Measurements from ENCODE around the gene CIITA. TPM values are rescaled to one million over a fixed set of nuclear protein-coding genes. Genes with fewer than 3 reads are reported as not detected.
A peak's percentile ranks its signal among the peaks of the same experiment; 100 is the strongest.

The CIITA gene
- total RNA-seq, 2 donors from 2014 or later: 4.5 to 9.6 TPM

GRCh38 chr16:10978871-10979446 lies 102.0 kb downstream of the CIITA start:
- Histone ChIP-seq H3K36me3 (no peaks in the 10 kb centered on the region), H3K4me1 (no peaks in the 10 kb centered on the region), H3K27me3 (no peaks in the 10 kb centered on the region), H3K27ac (no peak overlapping the region), H3K9me3 (no peaks in the 10 kb centered on the region), H3K4me3 (no peak overlapping the region), H3K9ac (ENCODE audit: low read depth in 2 of 2, low read length in 2 of 2) (no peak overlapping the region)
- intact Hi-C loops (cut with DNase I): no loop called here
- TF ChIP-seq, protein P1, sequence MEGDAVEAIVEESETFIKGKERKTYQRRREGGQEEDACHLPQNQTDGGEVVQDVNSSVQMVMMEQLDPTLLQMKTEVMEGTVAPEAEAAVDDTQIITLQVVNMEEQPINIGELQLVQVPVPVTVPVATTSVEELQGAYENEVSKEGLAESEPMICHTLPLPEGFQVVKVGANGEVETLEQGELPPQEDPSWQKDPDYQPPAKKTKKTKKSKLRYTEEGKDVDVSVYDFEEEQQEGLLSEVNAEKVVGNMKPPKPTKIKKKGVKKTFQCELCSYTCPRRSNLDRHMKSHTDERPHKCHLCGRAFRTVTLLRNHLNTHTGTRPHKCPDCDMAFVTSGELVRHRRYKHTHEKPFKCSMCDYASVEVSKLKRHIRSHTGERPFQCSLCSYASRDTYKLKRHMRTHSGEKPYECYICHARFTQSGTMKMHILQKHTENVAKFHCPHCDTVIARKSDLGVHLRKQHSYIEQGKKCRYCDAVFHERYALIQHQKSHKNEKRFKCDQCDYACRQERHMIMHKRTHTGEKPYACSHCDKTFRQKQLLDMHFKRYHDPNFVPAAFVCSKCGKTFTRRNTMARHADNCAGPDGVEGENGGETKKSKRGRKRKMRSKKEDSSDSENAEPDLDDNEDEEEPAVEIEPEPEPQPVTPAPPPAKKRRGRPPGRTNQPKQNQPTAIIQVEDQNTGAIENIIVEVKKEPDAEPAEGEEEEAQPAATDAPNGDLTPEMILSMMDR (IDR thresholded peaks at IDR 0.05): no peak
- no peak for DNase-seq

DNA sequence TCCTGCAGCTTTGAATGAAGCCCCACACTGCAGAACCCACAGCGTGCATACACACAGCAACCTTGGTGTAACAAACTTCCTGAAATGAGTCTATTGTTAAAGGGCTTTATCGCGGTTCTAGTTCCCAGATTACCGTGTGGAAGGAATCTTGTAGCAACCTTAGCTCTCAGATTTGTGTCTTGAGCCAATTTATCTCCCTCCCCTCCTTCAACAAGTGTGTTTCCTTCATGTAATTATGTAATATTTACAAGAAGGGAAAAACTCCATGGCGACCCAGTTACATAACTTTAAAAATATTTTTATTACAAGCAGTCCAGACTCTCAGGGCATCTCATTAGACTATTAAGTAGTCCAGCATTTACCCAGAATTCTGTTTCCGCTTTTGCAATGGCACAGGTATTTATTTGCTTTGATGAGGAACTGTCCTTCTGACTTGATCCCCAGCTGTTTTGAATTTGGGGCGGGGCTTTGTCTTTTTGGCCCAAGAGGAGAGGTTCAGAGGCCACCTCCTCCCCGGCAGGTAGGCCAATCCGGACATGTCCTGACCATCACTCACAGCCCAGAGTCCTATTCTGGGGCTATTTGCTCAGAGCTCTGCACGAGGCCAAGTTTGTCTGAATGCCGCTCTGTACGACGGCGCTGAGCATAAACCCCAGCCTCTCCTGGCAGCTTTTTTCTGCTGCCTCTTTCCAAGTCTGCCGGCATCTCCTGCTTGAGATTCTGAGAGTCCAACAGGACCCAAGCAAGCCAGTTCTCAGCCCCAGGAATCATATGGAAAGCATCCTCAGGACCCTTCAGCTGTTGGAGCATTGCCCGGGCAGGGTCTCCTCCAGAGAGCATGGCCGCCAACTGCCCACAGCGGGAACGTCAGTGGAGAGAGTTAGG lies 103.0 kb downstream of the CIITA start:
- H3K27ac ChIP-seq: no peak overlapping the region
- no peaks in the 10 kb centered on the region for H3K4me1 ChIP-seq
- H3K4me3 ChIP-seq: no peak overlapping the region
- H3K36me3 ChIP-seq: no peaks in the 10 kb centered on the region
- intact Hi-C loops (cut with DNase I): no loop called here
- no peaks in the 10 kb centered on the region for H3K27me3 ChIP-seq
- TF ChIP-seq, protein P1 (IDR thresholded peaks at IDR 0.05): no peak
- no peaks in the 10 kb centered on the region for H3K9me3 ChIP-seq
- peak; percentile 24 for DNase-seq
- no peak overlapping the region for H3K9ac ChIP-seq (ENCODE audit: low read depth in 2 of 2, low read length in 2 of 2)

DNA sequence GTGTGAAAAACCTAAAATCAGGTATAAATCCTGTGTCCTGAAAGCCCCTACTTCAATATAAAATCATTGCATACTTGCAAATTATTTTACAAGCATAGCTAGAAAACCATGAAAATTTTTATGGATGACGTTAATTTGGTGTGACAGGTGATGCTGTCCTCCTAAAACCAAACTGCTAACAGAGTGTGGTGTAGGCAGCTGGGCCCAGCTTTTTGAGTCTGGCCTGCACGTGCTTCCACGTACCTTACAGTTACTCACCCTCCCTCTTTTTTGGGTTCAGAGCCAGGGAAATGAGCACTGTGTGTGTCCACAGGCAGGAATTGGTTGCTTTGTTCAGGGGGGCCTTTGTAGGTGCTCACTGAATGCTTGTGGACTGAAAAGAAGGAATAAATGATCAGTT lies 103.8 kb downstream of the CIITA start:
- Histone ChIP-seq H3K4me1 (no peaks in the 10 kb centered on the region), H3K27ac (no peak overlapping the region), H3K27me3 (no peaks in the 10 kb centered on the region), H3K36me3 (no peaks in the 10 kb centered on the region), H3K9me3 (no peaks in the 10 kb centered on the region), H3K9ac (ENCODE audit: low read depth in 2 of 2, low read length in 2 of 2) (no peak overlapping the region), H3K4me3 (no peak overlapping the region)
- TF ChIP-seq, protein P1 (IDR thresholded peaks at IDR 0.05): no peak
- intact Hi-C loops (cut with DNase I): no loop called here
- no peak for DNase-seq

DNA sequence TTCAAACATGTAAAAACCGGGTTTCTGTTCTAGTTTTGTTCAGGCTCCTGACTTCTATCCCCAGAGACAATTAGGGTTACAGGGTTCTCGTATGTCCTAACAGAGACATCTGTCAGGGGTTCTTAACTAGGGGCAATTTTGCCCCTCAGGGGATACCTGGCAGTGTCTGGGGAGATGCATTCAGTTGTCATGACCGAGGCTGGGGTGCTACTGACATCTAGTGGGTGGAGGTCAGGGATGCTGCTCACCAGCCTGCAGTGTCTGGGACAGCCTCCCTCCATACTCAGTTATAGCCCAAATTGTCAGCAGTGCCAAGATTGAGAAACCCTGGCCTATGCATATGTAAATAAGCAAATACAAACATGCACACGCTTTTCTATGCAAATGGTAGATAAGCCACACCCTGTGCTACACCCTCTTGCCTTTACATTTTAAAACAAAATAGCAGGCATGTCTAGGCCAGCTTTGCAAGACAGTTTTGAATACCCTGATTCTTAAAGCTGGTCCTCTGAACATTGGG lies 104.8 kb downstream of the CIITA start:
- Histone ChIP-seq H3K4me1 (no peaks in the 10 kb centered on the region), H3K27ac (no peak overlapping the region), H3K9me3 (no peaks in the 10 kb centered on the region), H3K4me3 (no peak overlapping the region), H3K9ac (ENCODE audit: low read depth in 2 of 2, low read length in 2 of 2) (no peak overlapping the region), H3K27me3 (no peaks in the 10 kb centered on the region), H3K36me3 (no peaks in the 10 kb centered on the region)
- TF ChIP-seq, protein P1 (IDR thresholded peaks at IDR 0.05): no peak
- DNase-seq: no peak
- intact Hi-C loops (cut with DNase I): no loop called here

GRCh38 chr16:10982465-10983150 lies 105.6 kb downstream of the CIITA start:
- Histone ChIP-seq H3K27me3 (no peaks in the 10 kb centered on the region), H3K27ac (no peak overlapping the region), H3K4me3 (no peak overlapping the region), H3K36me3 (no peaks in the 10 kb centered on the region), H3K9me3 (no peaks in the 10 kb centered on the region), H3K9ac (ENCODE audit: low read depth in 2 of 2, low read length in 2 of 2) (no peak overlapping the region), H3K4me1 (no peaks in the 10 kb centered on the region)
- no peak for DNase-seq
- TF ChIP-seq, protein P1 (IDR thresholded peaks at IDR 0.05): no peak
- intact Hi-C loops (cut with DNase I): no loop called here

Measured in colonic mucosa (tissue), 4 donors.